HCT116 (cell line): Measurements from ENCODE around the gene LTBP1.

Source experiments
- CTCF ChIP-seq, 3 experiments: fragments of 200-600 bp in 1 of 3; sonication (generic) in 1 of 3; IDR thresholded peaks in 2 of 3; conservative IDR thresholded peaks in 1 of 3; 2 replicates each; pipeline ENCODE4 v1.5.1; 2012 to 2017; ENCODE audit warnings: low read depth in 2 of 3, low read length in 2 of 3, antibody characterized with exemption in 1 of 3, borderline replicate concordance in 1 of 3, control low read depth in 1 of 3, mild to moderate bottlenecking in 1 of 3, mixed read lengths in 1 of 3, mixed run types in 1 of 3, moderate library complexity in 1 of 3; ENCODE audit not compliant: insufficient read depth in 1 of 3
- EGR1 ChIP-seq: IDR thresholded peaks from 2 replicates; pipeline ENCODE4 v1.6.1; 2012; ENCODE audit warnings: low read depth
- MAX ChIP-seq: IDR thresholded peaks from 2 replicates; pipeline ENCODE4 v1.6.1; 2012
- POLR2A ChIP-seq: IDR thresholded peaks from 2 replicates; pipeline ENCODE4 v1.7.0; 2011; ENCODE audit warnings: borderline replicate concordance; ENCODE audit not compliant: insufficient read depth, insufficient read length; ENCODE audit errors: extremely low read depth
- SIN3A ChIP-seq: IDR thresholded peaks from 2 replicates; pipeline ENCODE4 v1.6.1; 2012; ENCODE audit warnings: low read depth
- ZFX ChIP-seq: fragments of 450-650 bp; IDR thresholded peaks from 2 replicates; pipeline ENCODE4 v1.6.1; 2017

GRCh38 chr2:33011373-33011772, 64.6 kb downstream of the LTBP1 start:
- TF ChIP-seq ZFX: no peak
- no peak for TF ChIP-seq MAX
- no peak for TF ChIP-seq EGR1
- TF ChIP-seq CTCF (IDR thresholded peaks at IDR 0.05 in 2 of 3, conservative IDR thresholded peaks at IDR 0.05 in 1 of 3; ENCODE audit: borderline replicate concordance in 1 of 3, insufficient read depth in 1 of 3, low read depth in 2 of 3, low read length in 2 of 3): no peak
- TF ChIP-seq SIN3A: no peak
- no peak for TF ChIP-seq POLR2A
